Cerebellar cortex (tissue), 1 donor: Measurements from ENCODE around the gene TRIM26.
"Not testable (repeated sequence)": the region's sequence is repeated elsewhere in the genome, so short reads cannot be mapped to it uniquely, and the experiment has no call there.

Source experiments
- DNase-seq: peaks from one replicate; pipeline ENCODE4 v3.0.0-alpha.2; 2015; ENCODE audit warnings: low spot score

Gene TRIM26

DNA sequence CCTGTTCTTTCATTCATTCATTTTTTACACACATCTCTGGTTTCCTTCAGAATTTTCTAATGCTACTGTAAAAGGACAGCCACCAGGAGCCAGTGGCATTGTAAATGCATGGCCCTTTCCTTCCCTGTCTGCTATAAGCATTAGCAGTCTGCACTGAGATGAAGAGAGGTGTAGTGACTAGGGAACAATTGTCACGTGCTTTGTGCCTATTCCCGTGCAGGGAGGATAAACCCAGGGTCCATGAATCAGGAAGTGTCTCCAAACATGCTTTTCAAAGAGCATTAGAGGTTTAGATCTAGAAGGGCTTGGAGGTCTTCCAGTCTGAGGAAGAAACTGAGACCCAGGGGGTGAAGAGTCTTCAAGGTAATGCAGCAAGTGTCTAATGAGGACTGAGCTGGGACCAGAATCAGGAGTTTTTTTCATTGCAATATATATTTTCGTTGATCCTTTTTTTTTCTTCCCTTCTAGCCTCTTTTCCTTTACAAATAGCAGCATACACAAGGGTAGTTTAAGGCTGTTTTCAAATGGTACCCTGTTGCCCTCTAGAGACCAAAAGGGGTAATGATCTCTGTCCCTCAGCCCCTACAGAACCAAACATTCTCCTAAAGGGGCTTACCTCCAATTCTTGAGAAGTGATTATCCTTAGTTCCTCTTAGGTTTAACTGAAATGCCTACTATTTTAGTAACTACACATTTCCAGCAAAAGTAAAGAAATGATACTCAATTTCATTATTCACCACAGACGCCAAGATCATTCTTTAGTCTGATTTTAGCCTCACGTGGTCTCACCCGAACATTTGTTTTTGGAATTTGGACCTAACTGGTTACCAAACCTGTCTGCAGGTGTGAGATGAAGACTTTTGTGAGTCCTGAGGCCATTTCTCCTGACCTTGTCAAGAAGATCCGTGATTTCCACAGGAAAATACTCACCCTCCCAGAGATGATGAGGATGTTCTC, 43.3 kb downstream of the TRIM26 start:
- peak; percentile 54 for DNase-seq

DNA sequence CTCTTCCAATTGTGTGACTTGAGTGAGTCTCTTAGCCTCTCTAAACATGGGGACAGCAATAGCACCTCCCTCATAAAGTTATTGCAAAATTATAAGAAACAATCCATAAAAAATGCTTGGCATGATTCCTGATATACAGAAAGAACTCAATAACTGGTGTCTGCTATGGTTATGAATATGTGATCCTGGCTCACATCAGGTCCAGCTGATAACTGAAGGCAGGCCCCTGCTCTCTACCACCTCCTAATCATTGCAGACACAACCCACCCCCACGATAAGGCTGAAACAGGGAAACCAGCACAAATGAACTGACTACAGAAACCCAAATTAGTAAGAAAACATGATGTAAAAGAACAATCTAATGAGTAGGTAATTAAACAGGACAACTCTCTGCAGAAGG, 44.5 kb downstream of the TRIM26 start:
- no peak for DNase-seq

DNA sequence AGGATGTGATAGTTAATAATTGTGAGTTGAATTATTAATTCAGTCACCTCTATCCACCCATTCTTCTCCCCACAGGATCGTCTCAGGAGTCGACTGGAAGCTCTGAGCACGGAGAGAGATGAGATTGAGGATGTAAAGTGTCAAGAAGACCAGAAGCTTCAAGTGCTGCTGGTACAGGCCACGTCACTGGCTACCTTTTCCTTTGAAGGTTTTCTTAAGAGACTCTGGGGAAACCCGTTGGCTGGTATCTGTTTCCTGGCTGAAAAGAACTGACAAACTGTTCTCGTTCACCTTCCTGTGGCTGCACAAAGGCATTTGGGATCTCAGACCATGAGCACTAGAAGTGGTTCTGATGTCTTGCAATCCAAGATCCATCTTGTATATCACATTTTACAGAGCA, 46.1 kb downstream of the TRIM26 start:
- DNase-seq: no peak

DNA sequence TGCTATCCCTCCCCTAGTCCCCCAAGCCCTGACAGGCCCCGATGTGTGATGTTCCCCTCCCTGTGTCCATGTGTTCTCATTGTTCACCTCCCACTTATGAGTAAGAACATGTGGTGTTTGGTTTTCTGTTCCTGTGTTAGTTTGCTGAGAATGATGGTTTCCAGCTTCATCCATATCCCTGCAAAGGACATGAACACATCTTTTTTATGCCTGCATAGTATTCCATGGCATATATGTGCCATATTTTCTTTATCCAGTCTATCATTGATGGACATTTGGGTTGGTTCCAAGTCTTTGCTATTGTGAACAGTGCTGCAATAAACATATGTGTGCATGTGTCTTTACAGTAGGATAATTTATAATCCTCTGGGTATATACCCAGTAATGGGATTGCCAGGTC, 48.0 kb downstream of the TRIM26 start:
- not testable (repeated sequence) for DNase-seq

DNA sequence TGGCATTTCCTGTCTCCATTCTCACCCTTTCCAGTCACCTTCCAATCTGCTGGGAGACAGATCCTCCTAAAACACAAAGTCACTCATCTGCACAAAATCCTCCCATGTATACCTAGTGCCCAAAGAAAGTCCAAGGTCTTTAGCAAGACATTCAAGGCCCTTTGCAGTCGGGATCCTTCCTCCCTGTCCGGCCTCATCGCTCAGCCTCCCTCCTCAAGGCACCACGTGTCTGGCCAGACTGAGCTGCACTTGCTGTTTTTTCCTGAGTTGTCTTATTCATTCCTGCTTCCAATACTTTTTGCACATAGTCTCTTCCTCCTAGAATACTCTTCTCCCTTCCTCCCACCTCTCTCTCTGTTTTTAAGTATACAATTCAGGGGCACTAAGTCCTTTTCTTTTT, 48.5 kb downstream of the TRIM26 start:
- DNase-seq: no peak

DNA sequence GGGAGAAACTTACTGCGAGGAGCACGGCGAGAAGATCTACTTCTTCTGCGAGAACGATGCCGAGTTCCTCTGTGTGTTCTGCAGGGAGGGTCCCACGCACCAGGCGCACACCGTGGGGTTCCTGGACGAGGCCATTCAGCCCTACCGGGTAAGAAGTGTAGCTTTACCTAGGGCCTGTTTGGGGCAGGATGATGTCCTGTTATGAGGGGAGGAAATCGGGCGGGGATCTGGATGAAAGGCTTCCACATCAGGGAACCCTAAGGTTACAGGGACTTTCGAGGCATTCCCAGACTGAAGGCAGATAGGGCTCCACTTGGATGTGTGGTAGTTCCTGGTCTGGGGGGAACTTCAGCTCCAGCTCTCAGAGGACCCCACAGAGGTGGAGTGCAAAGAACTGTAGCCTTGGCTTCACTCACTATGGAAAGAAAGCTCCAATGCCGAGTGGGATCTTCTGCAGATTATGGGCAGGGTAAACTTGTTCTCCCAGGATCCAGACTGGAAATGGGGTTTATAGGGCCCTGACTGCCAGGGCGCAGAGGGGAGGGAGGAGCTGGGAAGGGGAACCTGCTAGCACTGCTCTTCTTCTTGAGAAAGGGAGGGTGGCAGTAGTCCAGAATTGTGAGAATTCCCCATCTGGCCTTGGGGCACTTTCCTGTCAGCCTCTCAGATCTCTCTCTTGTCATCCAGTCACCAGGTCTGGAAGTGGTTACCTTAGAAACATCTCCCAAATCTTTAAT, 49.1 kb downstream of the TRIM26 start:
- DNase-seq: no peak

DNA sequence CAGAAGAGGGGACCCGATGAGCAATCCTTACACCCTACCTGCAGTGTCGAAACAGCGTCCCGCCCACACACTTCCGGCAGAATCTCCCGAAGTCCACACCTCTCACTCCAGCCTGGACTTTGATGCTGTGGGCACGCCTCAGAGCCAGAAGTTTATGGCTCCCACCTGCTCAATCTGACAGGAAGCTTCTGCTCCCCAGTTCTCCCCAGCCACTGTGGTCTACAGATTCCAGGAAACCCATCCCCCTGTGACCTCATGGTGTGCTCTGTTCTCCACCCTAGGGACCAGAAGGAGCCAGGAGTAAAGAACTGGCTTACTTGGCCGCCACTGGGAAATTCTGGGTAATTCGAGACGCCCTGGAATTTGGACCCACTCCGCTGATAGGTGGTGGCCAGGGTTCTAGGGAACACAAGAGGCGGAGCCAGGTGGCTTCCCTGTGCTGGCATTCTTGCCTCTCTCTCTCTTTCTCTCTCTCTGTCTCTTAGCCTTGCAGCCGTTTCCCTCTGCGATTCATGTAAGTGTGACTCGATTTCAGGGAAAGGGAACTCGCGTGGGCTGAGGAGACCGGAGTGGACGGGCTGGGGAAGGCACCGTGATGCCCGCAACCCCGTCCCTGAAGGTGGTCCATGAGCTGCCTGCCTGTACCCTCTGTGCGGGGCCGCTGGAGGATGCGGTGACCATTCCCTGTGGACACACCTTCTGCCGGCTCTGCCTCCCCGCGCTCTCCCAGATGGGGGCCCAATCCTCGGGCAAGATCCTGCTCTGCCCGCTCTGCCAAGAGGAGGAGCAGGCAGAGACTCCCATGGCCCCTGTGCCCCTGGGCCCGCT, 49.9 kb downstream of the TRIM26 start, which contains the start of gene TRIM15:
TRIM15 (plus strand) TSS at position 457 of the 828 bp plus-strand sequence; CDS start at position 596, 139 bp downstream.
- no peak for DNase-seq

DNA sequence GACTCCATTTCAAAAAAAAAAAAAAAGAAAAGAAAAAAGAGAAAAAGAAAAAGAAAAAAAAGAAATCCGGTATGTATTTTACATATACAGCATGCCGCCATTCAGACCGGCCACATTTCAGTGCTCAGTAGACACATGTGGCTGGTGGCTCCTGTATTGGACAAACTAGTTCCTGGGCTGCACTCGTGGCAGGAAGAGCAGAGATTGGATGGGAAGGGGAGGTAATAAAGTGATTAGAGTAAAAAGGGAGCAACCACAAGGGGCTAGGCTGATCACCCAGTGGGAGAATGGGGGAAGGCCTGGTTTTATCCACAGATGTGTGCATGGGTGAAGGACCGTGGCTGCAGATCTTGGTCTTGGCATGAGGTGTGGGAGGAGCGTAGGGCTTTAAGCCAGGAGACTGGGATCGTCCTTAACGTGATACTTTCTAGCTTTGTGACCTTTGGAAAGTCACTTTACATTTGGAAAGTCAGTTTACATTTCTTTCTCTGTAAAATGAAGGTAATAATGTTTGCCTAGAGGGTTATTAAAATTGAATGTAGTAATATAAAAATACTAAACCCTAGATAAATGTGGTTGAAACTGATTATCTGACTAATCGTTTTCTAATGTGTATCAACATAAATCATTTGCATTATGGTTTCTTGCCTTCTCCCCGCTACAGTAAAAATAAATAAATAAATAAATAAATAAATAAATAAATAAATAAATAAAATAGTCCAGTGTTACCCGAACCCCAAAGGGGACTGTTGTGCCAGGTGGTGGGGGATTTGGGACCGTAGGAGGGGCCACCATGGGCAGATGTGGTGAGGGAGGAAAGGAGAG, 50.7 kb downstream of the TRIM26 start:
- DNase-seq: no peak

DNA sequence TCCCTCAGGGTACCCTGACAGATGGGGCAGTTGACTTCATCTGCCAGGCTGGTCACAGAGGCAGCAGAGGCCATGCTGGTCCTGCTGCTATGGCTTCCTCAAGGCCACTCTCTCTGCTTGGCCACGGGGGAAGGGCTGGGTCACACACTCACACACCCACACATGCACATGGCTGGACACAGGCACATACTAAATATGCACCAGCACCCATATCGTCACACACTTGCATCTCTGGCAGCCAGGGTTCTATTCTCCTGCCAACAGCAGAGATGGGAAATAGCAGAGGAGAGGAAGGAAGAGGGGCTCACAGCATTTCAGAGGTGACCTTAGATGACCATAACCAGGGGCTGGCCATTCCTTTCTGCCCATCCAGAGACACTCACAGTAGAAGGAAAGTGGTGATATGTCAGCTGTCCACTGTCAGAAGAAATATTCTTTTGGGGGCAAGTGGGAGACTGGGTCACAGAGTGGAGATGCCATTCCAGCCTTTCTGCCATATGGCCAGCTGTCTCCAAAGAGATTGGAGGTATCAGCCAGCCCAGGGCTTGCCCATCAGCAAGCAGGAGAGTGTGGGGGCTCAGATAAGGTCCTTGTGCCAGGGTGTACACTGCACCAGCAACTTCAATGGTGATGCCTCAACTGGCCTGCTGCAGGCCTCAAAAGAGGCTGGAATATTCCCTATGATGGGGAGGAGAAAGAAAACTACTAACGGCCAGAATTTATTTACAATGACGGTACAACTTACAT, 52.2 kb downstream of the TRIM26 start, which contains the start of gene TRIM10:
TRIM10 (minus strand) TSS at position 427 of the 747 bp plus-strand sequence; CDS start at position 74, 353 bp downstream.
- no peak for DNase-seq

DNA sequence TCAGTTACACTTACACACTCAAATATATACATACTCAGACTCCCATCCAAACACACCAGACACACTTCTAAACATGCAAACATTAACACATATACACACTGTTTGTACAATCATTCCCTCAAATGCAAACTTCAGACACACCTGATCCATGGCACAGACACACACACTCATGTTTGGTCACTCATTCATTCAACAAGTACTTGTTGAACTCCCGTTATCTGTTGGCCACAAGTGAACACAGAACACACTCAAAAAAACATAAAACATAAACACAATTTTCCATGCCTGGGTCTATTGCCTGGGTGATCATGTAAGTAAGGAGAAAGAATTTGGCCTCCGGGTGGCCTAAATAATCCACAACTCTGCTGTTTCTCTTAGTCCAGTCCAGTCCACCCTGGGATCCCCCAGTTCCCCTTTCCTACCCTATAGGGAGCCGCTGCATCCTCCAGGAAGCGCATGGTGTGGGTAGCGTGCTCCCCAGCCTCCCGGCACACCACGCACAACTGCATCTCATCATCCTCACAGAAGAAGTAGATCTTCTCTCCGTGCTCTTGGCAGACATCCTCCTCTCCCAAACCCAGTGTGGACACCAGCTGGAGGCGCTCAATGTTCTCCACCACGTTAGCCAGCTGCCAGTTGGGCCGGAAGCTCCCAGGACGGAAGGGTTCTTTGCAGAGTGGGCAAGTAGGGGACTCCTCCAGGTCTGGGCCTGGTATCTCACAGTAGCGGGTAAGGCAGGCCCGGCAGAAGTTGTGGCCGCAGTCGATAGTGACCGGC, 53.0 kb downstream of the TRIM26 start:
- no peak for DNase-seq

DNA sequence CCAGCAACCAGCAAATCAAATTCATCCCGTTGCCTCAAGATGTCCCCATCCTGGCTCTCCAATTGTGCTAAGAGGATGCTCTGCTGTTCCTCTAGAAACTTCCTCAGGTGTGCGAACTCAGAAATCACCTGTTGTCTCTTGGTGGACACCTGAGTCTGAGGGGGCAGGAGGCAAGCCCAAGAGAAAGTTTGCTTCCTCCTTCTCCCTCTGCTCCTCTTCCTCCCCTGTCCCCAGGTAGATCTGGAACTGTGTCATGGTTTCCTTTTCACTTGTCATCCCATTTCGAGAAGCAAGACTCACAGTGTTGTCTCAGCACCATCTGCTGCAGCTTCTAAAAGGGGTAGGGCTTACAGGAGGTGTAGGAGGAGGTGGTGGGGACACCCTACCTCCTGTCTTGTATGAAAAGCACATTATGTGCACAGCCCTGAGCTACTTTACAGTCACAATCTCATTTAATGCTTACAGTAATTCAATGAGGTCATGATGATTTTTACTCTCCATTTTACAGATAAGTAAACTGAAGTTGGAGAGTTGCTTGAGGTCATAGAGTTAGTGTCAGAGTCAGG, 54.6 kb downstream of the TRIM26 start:
- no peak for DNase-seq

DNA sequence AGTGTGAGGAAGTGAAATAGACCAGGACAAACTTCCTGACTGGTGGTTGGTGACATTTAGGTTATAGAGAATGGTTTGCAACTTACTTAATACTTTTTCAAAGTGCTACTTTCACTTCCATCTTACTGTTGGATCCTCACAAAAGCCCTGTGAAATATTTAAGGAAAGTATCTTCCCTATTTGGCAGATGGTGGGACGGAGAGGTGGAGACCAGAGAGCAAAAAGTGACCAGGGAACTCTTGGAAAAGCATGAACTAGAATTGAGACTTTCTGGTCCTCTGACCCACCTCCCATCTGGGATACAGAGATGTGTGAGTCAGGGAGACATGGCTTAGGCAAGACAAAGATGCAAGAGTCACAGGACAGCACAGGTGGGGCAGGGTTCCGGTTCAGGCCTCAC, 55.2 kb downstream of the TRIM26 start:
- DNase-seq: no peak

DNA sequence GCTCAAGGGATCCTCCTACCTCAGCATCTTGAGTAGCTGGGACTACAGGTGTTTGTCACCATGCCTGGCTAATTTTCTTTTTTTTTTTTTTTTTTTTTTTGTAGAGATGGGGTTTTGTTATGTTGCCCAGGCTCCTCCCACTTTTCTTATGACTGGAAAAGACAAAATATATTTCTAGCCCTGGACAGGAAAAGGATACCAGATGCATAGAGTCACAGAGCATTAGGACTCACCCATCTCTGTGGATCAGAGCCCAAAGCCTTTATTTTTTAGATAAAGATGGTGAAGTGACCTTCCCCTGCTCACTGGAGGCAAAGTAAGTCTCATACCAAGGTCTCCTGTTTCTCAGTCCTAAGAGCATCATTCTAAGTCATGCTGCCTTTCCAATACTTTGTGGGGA, 55.6 kb downstream of the TRIM26 start:
- DNase-seq: no peak

DNA sequence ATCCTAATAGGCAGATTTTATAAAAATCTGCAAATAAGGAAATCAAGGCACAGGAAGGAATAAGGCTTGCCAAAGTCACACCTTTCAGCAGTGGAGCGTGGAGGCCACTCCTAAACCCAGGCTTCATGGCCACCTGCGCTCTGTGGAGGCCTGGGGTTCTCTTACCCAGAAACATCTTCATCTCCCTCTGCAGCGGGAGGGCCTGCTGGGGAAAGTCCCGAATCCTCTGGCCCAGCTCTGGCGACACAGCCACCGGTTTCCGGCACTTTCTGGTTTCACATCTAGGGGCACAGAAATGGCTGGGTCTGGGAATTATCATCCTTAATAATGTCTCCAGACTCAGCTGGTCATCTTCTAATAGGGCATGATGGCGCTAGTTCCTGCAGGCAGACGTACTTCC, 56.4 kb downstream of the TRIM26 start:
- DNase-seq: no peak

DNA sequence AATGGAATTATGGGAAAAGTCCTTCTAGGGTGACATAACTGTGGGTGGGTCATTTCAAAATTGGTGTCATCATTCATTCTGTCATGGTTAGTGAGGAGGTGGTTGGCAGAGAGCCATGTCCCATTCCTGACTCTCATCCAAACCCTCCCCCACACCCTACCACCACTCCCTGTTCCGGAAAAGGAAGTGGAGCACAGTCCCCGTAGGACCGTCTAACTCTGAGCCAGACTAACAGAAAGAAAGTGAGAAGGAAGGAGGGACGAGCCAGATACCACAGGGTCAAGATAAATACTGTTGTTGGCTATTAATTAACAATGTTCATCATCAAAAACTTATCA, 57.0 kb downstream of the TRIM26 start:
- DNase-seq: no peak

DNA sequence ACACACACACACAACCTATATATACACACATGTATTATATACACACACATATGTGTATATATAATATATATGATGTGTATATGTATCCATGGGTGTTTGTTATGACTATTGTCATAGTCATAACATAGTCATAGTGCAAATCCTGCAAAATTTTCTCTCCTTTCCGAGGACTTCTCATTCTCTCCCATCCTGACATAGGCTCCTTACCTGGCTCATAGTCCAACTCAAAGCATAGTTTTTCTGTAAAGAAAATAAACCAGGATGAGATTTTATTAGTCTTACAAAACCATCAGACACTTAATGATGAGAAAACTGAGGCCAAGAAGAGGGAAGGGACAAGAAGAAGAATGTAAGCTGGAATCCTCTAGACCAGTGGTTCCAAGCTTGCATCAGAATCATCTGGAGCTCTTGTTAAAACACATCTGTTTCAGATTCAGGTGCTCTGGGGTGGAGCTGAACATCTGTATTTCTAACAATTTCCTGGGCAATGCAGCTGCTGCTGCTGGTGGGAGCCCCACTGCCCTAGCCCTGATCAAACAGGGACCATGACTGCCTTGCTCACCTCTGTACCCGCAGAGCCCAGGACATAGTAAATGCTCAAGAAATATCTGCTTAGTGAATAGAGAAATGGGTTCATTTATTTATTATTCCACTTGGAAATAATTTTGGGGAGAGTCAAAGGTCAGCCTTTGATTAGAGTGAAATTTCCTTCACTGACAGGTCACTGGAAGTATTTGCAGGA, 57.5 kb downstream of the TRIM26 start:
- DNase-seq: no peak

DNA sequence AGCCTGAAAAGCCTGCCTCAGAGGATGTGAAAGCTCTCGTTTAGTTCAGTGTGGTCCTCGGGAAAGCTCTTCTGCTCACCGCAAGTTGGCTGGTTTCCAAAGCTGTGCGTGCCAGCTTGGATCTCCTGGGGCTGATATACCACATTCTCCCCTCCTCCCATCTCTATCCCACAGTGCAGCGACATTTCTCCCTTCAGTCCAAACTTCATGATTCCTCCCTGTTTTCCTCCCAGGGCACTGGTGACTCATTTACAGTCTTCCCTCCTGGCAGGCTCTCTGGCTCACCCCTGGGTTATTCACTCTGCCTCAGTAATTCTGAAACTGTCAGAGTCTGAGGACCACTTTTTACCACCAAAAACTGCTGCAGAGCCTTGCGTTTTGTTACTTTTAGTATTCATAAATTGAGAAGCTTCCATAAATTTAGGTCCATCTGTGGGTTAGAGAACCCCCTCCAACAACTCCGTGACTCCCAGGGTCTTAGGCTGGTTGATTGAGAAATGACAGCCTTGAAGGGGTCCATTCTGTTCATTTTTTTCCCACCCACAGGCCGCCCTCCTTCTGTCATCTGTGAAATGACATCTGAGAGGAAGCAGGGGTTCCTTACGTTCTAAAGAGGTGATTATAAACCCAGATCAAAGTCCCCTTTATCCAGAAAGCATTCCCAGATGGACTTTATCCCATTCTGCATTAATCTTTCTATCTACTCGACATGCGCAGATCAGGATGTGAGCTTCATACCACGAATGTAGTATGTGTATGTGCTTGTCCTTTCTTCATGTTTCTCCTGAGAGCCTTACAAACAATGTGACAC, 58.3 kb downstream of the TRIM26 start:
- DNase-seq: no peak

DNA sequence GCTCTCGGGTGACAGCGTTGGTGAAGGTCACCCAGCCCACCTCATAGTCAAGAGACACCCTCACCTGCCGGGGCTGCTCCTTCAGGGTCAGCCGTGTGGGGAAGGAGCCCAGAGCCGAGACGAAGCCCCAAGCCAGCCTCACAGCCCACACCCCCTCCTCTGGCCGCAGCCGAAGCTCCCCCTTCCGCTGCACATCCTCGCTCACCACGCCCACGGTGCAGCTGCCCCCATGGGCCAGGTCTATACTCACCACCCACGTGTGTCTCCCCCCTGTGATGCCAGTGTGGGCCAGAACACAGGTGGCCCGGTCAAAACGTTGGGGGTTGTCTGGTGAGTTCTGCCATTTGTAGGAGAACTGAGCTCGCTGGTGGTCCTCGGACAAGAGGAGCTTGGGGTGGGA, 59.1 kb downstream of the TRIM26 start:
- DNase-seq: no peak
